ENCODE data around the gene GZMM. TPM values are rescaled to one million over a fixed set of nuclear protein-coding genes. Genes with fewer than 3 reads are reported as not detected.

The GZMM gene
- total RNA-seq, 3 donors from 2014 or later, result 0.33 to 1.1 TPM; not detected in 1

DNA sequence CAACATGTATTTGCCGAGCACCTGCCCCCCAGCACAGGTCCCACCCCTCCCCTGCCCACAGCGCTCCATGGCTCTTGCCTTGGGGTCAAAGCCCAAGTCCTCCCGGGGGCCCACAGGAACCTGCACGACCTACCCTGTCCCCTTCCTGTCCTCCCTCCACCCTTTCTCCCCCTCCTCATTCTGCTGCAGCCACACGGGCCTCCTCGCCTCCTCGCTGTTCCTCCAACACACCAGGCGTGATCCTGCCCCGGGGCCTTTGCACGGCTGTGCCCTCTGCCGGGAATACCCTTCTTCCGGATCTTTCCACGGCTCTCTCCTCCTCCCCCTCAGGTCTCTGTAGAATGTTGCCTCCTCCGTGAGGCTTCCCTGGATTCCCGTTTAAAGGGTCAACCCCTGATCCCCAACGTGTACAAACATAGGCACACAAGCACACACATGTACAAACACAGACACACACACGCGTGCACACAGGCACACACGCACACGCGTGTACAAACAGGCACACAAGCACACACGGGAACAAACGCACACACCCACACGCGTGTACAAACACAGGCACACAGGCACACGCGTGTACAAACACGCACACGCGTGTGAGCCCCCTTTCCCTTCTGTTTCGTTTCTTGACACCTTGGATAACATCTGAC is 44.8 kb upstream of the GZMM start:
- Histone ChIP-seq H3K27ac (no peak overlapping the region), H3K9me3 (no peaks in the 10 kb centered on the region), H3K4me3 (no peak overlapping the region), H3K27me3 (peaks cover 12 to 35% of the 10 kb centered on the region in 2 donors), H3K4me1 (peaks cover 0 to 3% of the 10 kb centered on the region in 2 donors), H3K36me3 (no peaks in the 10 kb centered on the region)
- no peak for DNase-seq (ENCODE audit: low spot score in 2 of 2)
- intact Hi-C loops (cut with DNase I; ENCODE audit: low total_unique reads), result no loop called here
- no peak for TF ChIP-seq POLR2AphosphoS5 (IDR thresholded peaks at IDR 0.05)
- TF ChIP-seq CTCF (IDR thresholded peaks at IDR 0.05), result no peak
- no peak for TF ChIP-seq POLR2A (IDR thresholded peaks at IDR 0.05)

DNA sequence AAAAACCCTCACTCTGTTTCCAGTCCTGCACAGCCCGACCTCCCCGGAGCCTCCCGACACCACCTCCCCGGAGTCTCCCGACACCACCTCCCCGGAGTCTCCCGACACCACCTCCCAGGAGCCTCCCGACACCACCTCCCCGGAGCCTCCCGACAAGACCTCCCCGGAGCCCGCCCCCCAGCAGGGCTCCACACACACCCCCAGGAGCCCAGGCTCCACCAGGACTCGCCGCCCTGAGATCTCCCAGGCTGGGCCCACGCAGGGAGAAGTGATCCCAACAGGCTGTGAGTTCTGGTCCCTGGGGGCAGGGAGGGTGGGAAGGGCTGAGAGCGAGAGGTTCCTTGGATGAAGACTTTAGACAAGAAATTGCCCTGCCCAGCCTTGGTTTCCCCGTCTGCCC is 42.2 kb upstream of the GZMM start:
- H3K9me3 ChIP-seq, result no peaks in the 10 kb centered on the region
- H3K27me3 ChIP-seq, result peaks cover 7 to 30% of the 10 kb centered on the region in 2 donors
- no peaks in the 10 kb centered on the region for H3K36me3 ChIP-seq
- DNase-seq (ENCODE audit: low spot score in 2 of 2), result no peak
- H3K4me3 ChIP-seq, result no peak overlapping the region
- intact Hi-C loops (cut with DNase I; ENCODE audit: low total_unique reads), result no loop called here
- TF ChIP-seq POLR2A (IDR thresholded peaks at IDR 0.05), result no peak
- TF ChIP-seq CTCF (IDR thresholded peaks at IDR 0.05), result no peak
- no peak for TF ChIP-seq POLR2AphosphoS5 (IDR thresholded peaks at IDR 0.05)
- no peak overlapping the region for H3K27ac ChIP-seq
- H3K4me1 ChIP-seq, result peaks cover 0 to 7% of the 10 kb centered on the region in 2 donors

DNA sequence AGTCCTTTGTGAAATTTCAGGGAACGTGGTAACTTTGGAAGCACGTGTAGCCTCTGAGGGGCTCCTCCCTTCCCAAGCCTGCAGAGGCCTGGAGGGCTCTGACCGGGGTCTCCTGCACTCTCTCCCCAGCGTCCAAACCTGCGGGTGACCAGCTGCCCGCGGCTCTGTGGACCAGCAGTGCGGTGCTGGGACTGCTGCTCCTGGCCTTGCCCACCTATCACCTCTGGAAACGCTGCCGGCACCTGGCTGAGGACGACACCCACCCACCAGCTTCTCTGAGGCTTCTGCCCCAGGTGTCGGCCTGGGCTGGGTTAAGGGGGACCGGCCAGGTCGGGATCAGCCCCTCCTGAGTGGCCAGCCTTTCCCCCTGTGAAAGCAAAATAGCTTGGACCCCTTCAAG is 39.2 kb upstream of the GZMM start:
- peaks cover 0 to 6% of the 10 kb centered on the region in 2 donors for H3K4me1 ChIP-seq
- TF ChIP-seq POLR2A (IDR thresholded peaks at IDR 0.05), result no peak
- TF ChIP-seq CTCF (IDR thresholded peaks at IDR 0.05), result no peak
- no peak for TF ChIP-seq POLR2AphosphoS5 (IDR thresholded peaks at IDR 0.05)
- H3K36me3 ChIP-seq, result no peaks in the 10 kb centered on the region
- intact Hi-C loops (cut with DNase I; ENCODE audit: low total_unique reads), result no loop called here
- H3K9me3 ChIP-seq, result no peaks in the 10 kb centered on the region
- no peak overlapping the region for H3K27ac ChIP-seq
- DNase-seq (ENCODE audit: low spot score in 2 of 2), result no peak
- H3K4me3 ChIP-seq, result no peak overlapping the region
- peaks cover 0 to 5% of the 10 kb centered on the region in 2 donors for H3K27me3 ChIP-seq

- Histone ChIP-seq H3K4me1 (peaks cover 5 to 6% of the 10 kb centered on the region in 2 donors), H3K36me3 (no peaks in the 10 kb centered on the region), H3K27ac (peak overlapping the region; percentile 91 to 95), H3K27me3 (no peaks in the 10 kb centered on the region), H3K4me3 (peak overlapping the region; percentile 91 to 100 (median 96)), H3K9me3 (no peaks in the 10 kb centered on the region)
- DNase-seq (ENCODE audit: low spot score in 2 of 2), result peak; percentile 84 to 100
- intact Hi-C loops (cut with DNase I; ENCODE audit: low total_unique reads), result no loop called here
- TF ChIP-seq POLR2A (IDR thresholded peaks at IDR 0.05) (no peak), CTCF (IDR thresholded peaks at IDR 0.05) (peak; percentile 97 to 99 (median 97))
Measured at GRCh38 chr19:506404-507285, 37.2 kb upstream of the GZMM start.
